Dermis microvascular lymphatic vessel endothelial cell (primary cell): Measurements from ENCODE around the gene CA4. TPM values are rescaled to one million over a fixed set of nuclear protein-coding genes. Genes with fewer than 3 reads are reported as not detected.

Experiments used
- DNase-seq, 2 donors: peaks; one replicate each; pipeline versions ENCODE4 v3.0.0 to v3.0.0-alpha.2; 2010; ENCODE audit warnings: low read depth in 2 of 2
- total RNA-seq: library from RNA; depleted of rRNA; stranded (reverse); fragments of >200 nt; gene quantifications from 2 replicates; pipeline ENCODE4 v1.2.1, GENCODE V29; 2014

Gene CA4
- total RNA-seq, 1 donor from 2014 or later: 2.3 TPM

DNA sequence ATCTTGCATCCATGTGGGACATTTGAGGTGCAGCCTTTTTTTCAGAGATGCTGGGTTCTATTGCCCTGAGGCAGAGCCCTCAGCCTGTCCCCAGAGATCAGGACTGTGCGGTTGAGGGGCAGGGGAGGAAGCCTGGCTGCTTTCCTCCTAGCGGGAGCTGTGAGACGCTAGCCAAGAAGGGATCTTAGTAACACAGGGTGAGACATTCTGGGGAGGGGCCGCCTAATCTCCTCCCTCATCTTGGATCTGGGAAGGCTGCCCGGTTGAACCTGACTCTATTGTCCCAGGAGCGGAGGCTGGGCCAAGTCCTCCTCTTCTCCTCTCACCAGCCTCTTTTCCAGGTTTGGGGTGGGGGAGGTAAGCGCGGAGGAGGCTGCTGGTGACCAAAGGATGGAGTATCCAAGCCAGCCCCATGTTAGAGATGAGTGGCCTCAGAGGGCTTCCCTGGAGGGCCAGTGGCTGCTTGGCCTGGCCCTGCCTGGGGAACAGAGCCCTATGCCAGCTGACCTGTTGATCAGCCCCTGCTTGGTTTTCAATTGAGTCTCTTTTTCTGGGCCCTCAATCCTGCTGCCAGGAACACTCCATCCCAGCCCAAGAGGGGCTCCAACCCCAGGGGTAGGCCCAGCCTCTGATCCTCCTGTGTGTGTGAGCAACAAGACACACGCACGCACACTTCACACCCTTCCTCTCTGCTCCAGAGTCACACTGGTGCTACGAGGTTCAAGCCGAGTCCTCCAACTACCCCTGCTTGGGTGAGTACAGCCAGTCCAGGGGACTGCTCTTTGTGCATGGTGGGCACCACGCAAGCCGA is 5.0 kb downstream of the CA4 start:
- DNase-seq: peak in 1 of 2 donors; percentile 63

DNA sequence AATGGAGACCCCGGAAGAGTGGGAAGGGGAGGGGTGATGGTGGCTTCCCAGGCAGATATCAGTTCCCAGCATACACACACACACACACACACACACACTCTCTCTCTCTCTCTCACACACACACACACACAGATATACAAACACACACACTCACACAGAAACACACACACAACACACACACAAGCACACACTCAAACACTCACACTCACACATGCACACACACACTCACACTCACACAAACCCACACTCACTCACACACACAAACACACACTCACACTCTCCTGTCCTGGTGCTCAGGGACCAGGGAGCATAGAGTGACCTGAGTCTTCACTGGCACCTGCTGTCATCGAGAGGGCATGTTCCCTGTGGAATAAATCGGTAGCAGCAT is 5.6 kb downstream of the CA4 start:
- no peak for DNase-seq

DNA sequence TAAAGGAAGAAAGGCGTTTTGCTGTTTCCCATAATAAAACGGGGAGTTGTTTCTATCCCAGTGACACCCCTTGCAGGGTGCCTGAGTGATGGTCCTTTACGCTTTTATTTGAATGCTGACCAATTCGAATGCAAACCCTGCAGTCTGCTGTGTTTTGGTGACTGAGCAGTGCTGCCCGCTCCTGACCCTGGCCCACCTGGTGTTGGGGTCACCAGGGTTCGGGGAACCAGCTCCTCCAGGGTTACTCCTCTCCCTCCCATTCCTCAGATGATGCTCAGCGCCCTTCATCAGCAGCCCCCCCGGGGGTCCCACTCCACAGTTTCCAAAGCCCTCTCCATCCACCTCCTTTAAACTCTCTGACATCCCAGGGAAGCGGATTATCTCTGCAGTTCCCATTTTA is 6.0 kb downstream of the CA4 start:
- no peak for DNase-seq

DNA sequence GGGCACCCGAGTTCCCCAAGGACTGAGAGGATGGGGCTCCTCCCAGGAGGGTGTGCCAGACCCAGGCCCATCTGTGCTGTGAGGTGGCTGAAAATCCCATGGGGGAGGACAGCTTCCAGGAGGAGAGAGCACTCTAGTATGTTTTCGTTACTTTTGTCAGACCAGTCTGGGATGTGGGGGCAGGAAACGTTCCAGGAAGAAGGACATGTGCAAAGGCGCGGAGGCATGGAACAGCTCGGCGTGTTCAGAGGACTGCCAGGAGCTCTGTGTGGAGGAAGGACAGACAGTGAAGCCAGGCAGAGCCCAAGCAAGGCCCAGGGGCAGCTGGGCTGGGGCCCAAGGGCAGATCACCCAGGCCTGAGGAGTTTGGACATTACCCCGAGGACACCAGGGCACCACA is 7.0 kb downstream of the CA4 start:
- no peak for DNase-seq

DNA sequence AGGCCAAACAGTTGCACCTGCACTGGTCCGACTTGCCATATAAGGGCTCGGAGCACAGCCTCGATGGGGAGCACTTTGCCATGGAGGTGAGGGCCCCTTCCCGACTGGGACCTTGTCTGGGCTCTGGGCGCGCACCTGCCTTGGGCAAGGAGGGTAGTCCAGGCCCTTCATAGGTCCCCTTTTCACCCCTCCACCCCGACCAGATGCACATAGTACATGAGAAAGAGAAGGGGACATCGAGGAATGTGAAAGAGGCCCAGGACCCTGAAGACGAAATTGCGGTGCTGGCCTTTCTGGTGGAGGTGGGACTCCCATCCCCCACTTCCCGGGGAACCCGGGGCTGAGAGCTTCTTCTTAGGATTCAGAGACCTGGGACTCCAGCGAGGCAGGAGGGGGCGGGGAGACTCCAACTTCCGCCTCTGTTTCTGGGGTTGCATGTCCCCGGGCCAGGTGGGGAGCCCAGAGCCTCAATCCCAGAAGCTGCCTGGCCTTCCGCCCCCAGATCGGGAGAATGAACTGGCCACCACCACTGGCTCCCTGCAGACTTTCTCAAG is 7.8 kb downstream of the CA4 start:
- no peak for DNase-seq

DNA sequence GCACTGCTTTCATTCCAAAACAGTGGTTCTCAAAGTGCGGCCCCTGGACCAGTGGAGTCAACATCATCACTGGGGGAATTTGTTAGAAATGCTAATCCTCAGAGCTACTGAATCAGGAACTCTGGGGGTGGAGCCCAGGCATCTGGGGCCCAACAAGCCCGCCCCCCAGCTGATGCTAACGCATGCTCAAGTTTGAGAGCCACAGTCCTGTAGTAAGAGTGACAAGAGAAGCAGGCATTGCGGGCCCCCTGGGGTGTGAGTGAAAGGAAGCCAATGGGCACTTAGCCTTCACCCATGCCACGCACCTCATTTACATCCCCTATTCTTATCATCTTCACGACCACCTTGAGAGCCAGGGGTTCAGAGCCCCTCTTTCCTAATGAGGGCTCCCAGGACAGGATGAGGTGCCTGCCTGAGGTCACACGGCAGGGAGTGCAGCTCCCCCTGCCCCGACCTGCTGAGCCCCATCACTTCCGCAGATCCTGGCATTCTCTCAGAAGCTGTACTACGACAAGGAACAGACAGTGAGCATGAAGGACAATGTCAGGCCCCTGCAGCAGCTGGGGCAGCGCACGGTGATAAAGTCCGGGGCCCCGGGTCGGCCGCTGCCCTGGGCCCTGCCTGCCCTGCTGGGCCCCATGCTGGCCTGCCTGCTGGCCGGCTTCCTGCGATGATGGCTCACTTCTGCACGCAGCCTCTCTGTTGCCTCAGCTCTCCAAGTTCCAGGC is 9.1 kb downstream of the CA4 start:
- no peak for DNase-seq

DNA sequence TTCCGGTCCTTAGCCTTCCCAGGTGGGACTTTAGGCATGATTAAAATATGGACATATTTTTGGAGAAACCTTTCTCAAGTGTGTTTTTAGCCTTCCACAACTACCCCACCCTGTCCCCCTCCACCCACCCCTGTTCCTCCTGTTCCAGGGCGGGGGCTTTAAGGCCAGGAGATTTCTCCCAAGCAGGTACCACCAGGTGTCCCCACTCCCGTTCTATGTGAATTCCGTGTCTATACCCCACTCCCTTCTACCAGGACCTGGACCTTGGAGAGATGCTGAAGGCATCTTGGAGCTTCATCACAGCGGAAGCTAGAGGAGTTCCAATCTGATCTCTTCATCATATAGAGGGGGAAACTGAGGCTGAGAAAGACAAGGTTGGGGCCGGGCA is 9.7 kb downstream of the CA4 start:
- no peak for DNase-seq

DNA sequence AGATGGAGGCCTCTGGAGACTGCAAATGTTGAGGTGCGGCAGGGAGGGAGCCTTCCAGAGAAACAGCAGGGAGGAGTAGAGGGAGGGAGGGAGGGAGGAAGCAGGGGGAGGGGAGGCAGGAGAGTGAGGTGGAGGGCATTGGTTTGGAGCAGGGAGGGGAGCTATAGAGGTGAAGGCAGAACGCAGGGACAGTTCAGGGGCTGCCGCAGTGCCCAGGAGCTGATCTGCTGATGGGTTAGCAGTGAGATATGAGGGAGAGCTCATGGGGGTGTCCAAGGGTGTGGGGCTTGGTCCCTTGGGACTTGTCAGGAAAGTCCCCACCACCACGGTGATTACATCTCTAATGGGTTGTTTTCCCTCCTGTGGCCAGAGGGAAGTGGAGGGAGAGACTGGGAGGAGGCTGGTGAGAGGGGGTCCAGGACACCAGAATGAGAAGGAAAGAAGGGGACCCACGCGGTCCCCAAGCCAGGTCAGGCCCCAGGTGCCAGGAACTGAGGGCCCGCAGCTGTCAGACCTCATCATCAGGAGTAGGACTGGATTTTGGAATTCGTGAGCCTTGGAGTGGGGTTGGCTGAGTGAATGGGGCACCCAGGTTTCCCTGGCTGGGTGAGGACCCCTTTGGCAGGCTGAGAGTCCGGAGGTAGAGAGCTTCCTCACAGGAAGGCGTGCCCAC is 11.2 kb downstream of the CA4 start:
- DNase-seq: no peak

DNA sequence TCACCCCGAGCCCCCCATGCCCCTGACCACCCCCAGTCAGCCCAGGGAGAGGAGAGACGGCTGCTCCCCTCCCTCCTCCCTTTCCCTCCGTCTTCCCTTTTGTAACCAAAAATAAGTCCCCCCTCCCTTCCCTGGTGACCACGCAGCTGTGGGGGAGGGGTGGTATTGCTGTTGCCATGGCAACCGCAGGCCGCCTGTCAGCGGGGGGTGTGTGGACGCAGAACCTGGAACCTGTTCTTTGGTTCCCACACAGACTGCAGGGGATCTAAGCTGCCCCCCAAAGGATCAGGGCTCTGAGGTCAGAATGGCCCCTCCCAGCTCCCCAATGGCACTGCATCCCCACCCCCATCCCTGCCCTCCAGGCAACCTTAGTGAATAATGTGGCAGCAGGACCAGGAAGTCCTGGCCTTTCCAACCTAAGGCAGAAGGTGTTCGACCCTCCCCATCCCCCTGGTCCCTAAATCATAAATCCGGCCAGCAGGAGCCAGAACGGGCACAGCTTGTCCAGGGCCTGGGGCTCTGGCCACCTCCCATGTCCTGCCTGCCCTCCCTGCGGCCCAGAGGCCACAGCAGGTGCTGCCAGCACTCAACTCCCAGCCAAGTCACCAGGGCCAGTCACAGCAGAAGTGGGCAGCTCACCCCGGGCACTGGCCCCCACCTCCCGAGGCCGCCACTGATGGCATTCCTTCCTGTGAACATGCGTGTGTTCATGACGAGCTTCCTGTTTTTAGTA is 12.0 kb downstream of the CA4 start:
- DNase-seq: peak; percentile 75 to 80

DNA sequence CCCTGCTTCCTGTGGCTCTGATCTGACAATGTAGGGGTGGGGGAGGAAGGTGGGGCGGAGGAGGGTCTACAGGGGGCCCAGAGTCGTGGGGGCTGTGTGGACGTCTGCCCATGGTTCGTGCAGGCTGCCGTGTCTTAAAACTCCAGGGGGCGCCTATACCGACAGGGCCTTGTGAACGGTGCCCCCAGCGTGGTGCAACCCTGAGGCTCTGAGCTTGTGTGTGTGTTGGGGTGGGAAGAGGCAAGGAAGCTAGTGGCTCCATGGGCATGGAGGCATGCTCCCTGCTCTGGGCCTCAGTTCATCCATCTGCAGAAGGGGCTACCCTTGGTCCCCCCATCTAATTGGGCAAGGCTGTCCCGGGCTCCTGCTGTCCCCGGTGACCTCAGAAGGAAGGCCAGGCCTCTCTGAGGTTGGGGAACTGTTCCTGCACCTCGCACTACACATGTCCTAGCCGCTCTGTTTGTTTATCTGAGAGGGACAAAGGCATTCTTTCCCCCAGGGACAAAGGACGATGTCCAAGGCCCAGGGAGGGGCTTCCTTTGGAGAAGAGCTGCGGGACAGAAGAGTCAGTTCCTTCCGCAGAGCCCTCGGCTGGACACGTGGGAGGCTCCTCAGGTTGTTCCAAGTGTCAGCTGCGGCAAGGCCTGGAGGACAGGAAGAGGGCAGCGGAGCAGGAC is 13.5 kb downstream of the CA4 start:
- peak in 1 of 2 donors; percentile 35 for DNase-seq

DNA sequence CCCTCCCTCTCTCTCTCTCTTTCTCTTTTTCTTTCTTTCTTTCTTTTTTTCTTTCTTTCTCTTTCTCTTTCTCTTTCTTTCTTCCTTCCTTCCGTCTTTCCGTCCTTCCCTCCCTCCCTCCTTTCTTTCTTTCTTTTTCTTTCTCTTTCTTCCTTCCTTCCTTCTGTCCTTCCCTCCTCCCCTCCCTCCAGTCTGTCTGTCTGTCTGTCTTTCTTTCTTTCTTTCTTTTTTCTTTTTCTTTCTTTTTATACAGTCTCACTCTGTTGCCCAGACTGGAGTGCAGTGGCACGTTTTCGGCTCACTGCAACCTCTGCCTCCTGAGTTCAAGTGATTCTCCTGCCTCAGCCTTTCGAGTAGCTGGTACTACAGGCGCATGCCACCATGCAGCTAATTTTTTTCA is 14.4 kb downstream of the CA4 start:
- no peak for DNase-seq

DNA sequence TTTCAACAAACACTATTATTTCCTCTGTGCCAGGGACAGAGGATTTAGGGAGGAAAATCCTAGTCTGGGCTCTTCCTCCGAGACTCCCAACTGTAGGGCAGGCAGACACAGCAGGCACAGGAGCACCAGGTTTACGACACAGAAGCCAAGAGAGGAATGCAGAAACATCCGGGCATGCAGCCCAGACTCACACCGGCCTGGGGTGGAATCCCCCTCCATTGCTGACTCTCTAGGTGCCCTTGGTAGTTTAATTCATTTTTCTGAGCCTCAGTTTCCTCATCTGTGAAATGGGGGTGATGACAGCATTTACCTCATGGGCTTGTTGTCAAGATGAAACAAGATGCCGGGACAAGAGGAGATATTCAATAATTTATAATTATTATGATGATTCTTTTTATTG is 14.9 kb downstream of the CA4 start:
- DNase-seq: peak in 1 of 2 donors; percentile 64

DNA sequence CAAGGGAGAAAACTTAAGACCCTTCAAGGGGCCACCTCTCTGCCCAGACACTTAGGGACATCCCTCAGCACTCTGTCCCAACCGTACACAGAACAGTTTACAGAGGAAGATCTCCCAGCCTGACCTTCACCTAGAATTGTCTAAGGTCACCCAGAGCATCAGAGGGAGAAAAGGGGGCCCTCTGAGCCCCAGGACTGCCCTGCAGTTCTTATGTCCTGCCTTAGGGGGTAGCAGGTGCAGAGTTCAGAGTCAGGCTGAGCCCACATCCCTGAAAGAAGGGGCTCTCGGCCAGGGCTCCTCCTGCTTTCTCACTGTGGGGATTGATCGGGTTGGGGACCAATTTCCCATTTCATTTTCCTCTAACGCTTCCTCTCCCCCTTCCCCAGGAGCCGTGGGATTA is 15.4 kb downstream of the CA4 start:
- DNase-seq: no peak

DNA sequence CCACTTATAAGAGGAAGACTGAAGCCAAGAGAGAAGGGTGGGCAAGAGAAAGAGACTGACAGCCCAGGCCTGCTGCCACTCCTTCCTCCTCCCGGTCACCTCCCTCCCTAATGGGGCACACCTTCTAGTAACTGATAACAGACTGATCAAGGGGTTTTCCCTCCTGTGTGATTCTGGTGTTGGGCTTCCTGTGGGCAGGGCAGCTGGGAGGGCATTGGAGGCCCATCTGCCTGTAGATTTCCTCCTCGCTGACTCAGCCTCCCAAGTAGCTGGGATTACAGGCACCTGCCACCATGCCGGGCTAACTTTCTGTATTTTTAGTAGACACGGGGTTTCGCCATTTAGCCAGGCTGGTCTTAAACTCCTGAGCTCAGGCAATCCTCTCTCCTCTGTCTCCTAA is 16.2 kb downstream of the CA4 start:
- peak in 1 of 2 donors; percentile 85 for DNase-seq

DNA sequence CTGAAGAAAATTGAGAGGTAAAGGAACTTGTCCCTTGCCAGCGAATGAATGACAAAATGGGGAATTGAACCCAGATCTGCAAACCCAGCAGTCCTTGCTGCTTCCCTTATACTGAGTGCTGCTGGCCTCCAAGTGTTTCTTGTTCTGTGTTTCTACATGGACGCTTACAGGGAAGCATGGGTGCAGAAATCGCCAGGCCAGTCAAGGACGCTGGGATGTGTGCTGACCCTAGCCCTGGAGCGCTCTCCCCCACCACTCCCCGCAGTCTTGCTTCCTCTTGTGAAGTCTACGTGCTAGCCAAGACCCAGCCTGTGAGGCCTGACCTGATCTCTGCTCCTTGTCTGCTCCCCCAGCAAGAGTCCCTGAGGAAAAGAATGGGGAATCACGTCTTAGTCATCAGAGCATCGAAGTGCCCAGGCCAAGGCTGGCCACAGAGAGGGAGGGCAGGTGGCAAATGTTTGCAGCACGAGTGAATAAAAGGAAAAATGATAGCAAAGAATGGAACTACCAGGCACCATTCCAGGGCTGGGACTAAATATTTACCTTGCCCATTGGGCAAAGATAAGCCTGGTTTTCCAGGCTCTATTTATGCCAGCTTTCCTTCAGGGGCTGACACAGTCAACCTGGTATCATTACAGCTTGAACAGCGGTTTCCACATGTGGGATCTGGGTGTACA is 17.4 kb downstream of the CA4 start:
- no peak for DNase-seq

DNA sequence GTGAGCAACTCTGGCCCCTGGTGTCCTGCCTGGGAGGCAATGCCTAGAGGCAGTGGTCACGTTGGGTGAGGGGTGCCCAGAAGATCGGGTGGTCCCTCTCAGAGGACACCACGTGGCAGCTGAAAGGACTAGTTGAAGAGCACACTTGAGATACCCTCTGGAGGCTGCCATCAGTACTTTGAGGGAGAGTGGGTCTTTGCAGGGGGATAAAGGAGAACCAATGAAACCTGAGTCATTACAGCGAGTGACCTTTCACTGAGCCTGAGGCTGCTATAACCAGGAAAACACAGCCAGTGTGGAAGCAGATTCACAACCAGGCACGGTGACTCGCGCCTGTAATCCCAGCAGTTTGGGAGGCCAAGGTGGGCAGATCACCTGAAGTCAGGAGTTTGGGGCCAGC is 18.9 kb downstream of the CA4 start:
- peak in 1 of 2 donors; percentile 42 for DNase-seq

DNA sequence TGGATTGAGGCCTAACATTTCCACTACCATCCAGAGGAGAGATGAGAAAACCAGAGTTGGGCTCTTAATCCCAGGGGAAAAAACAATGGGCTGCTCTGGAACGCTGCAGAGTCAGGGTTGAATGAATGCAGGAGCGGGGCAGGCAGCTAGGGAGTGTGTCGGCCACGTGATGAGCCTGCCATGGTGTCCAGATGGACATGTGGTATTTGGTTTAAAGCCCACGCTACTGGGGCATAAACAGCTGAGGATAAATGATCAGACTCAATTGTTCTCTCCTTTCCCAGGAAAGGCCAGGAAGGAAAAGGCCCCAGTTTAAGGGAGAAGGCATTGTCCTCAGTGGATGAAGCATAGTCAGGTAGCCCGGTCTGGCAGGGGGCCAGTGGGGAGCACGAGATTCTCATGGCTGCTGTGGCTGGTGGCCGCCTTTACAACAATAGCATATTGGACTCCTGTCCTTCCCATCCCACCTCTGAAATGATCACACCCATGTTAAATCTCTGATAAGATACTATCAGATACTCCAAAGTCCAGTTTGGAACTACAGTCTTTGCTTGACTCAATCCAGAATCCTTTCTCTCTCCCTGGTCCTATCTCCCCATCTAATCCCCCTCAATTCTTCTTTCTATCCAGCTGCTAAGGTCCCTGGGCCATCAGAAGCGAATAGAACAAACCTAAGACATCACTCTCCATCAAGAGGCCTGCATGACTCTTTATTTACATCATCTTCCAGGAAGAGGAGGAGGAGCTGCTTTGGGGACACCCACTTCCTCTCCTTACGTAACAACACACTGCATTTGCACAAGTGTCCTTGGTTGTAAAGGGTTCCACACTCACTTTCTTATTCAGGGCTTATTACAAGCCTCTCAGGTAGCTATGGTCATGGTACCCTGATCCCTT is 20.4 kb downstream of the CA4 start:
- DNase-seq: peak; percentile 92 to 98

DNA sequence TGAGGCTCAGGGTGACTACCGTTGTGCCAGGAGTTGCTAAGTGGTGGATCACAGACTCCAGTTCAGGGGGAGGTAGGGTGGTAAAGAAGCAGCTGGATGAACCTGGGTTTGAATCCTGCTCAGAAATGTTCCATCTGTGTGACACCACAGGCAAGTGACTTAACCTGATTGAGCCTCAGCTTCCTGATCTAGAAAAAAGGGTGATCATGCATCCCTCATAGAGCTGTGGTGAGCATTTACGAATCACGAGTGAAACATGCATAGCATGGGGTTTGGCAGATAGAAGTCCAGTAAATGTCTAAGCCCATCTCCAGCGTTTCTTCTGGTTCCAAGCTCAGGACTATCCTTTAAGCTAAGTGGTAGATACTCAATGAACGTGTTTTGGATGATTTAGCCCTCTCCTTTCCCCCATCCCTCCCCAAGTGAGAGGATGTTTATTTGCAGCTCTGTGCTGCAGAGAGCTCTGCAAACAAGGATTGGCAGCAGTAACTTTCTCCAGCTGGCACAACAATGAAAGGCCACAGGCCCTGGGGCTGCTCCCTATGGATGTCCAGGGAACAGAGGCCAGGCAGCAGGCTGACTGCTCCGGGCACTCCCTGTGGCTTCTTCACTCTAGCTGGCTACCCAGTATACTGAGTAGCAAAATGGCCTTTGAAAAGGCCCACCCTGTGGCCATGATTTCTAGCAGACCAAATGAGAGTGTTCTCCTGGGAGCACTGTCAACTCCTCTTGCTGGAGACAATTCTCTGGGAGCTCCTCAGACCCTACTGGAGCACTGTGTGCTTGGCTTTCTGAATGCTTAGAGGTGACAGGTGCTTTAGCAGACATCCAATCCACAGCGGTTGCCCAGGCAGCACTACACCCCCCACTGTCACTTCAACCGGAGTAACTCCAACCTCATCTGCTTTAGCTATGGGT is 21.3 kb downstream of the CA4 start:
- peak in 1 of 2 donors; percentile 74 for DNase-seq
